GM19455 (cell line): Measurements from ENCODE around the gene CCDC43.
A peak's percentile ranks its signal among the peaks of the same experiment; 100 is the strongest.
"Not testable (repeated sequence)": the region's sequence is repeated elsewhere in the genome, so short reads cannot be mapped to it uniquely, and the experiment has no call there.

ENCODE experiments used
- ATAC-seq: cut with Tn5 transposase; IDR thresholded peaks from one replicate; pipeline ENCODE4 v1.9.1; 2021; ENCODE audit not compliant: unreplicated experiment

CCDC43 gene, protein sequence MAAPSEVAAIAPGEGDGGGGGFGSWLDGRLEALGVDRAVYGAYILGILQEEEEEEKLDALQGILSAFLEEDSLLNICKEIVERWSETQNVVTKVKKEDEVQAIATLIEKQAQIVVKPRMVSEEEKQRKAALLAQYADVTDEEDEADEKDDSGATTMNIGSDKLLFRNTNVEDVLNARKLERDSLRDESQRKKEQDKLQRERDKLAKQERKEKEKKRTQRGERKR

DNA sequence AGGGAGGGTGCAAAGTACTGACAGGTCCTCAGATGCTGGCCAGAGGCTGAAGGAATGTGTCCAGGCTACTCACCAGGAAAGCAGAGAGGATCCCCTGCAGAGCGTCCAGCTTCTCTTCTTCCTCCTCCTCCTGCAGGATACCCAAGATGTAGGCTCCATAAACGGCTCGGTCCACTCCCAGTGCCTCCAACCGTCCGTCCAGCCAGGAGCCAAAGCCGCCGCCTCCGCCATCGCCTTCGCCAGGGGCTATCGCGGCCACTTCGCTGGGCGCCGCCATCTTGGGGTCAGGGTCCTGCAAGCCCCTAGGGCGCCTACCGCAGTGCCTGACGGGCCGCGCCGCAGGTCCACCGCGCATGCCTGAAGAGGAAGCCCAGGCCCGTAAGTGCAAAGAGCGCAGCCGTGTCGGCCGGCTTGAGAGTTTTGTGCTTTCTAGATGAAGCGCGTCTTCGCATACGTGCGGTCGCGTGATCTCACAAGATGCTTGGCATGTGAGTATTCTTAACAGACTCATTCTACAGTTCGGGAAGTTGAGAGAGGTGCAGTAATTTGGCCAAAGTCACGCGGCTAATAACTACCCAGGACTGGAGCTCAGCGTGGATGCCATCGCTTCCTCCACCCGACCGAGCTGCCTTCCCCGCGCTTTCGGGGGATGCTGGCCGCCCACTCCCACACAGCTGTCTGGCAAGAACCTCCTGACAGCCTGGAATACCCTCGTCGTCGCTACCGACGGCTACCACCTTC, at the start of gene CCDC43:
Gene CCDC43, minus strand, starts transcription at position 300 of the 741 bp plus-strand sequence. Its CDS starts 23 bp downstream, at position 277.
- peak; percentile 79 for ATAC-seq

DNA sequence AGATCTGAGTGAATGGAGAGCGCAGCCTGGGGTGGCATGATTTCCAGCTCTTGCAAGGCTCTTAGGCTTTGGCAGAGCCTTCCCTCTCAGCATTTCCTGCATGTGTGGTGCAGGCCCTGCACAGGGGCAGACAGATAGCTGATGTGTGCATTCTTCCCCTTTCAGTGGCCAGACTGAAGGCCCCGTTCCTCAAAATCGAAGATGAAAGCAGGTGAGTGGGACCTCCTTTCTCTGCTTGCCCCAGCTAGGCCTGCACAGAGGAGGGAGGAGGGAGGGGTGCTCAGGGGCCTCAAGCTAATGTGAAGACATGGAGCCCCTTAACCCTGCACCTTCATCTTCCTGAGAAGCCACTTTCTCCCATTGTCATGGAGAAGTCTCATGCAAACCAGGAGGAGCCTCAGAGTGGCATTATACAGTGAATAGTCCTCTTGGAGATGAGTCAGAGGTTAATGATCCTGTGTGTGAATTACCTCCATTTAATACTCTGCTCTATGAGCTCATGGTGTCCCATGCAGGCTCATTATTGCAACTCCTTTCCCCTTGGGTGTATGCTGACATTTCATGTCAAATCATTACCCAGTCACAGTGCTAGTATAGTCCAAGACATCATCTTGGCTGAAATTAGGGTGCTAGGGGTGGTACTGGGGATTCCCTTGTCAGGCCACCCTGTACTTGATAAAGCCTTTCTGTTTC, 48.8 kb upstream of the CCDC43 start:
- no peak for ATAC-seq

DNA sequence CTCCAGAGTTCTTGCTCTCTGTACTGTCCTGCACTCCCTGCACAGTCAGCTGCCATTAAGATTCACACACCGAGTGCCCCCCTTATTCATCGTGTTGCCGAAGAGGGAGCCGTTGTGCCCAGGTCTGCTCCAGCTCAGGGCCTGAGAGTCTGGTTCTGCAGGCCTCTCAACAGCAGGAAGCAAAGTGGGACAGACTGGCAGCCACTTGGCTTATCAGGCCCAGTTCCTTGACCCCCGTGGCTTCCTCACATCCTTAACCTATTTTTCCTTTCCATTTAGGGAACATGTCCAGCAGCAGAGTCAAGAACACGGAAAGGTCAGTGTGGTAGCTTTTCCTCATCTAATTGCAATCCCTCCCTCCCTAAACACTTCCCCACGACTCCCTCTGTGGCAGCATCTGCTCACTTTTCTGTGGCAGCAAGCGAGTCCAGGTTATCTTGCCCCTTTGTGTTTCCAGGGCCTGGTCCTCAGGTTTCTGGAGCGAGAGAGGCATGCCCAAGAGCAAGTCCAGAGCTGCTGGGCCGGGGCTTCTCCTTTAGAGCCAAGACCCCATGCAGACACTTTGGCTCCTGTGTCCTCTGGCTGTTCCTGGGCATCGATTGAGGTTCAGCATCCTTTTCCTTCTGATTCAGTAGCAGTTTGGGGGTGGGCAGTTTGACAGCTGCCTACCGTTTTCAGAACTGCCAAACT, 47.1 kb upstream of the CCDC43 start:
- ATAC-seq, result no peak

DNA sequence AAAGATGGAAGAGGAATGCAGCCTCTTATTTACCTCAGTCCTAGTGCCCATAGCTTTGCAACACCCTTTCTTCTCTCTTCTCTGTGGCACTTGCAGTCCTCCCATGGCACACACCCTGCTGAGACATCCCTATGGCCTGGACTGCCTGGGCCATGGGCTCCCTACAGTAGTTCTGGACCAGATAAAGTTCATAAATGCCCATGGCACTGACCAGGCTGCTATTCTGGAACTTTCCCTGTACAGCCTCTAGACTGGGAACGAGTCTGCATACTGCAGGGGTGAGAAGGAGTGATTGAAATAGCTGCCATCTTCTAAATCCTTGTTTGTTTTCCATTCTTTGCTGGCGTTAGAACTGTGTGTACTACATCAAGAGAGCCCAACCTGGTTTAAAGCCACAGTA, 44.7 kb upstream of the CCDC43 start:
- no peak for ATAC-seq

DNA sequence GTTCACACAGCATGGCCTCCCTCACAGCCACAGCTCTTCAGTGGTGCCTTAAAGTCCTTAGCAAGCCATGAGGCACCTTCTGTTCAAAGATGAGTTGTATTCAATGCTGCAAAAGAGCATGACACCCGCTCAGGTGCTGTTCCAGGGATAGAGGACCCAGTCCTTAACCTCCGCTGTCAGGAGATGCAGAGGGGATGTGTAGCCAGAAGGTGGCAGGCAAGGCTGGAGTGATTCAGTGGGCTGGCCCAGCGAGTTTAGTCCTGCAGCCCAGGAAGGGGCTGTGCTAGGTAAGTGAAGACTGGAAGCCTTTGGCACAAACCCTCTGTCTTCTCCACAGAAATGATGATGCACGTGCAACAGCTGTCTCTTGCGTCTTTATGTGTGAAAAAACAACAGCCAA, 44.2 kb upstream of the CCDC43 start:
- no peak for ATAC-seq

DNA sequence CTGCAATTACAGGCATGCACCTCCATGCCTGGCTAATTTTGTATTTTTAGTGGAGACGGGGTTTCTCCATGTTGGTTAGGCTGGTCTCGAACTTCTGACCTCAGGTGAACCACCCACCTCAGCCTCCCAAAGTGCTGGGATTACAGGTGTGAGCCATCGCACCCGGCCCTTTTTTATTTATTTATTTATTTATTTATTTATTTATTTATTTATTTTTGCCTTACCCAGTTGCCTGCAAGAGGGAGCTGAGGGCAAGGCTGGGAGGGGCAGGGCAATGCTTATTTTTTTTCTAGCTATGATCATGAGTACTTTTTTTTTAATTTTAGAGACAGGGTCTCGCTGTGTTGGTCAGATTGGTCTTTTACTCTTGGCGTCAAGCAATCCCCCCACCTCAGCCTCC, 36.5 kb upstream of the CCDC43 start:
- ATAC-seq, result not testable (repeated sequence)

DNA sequence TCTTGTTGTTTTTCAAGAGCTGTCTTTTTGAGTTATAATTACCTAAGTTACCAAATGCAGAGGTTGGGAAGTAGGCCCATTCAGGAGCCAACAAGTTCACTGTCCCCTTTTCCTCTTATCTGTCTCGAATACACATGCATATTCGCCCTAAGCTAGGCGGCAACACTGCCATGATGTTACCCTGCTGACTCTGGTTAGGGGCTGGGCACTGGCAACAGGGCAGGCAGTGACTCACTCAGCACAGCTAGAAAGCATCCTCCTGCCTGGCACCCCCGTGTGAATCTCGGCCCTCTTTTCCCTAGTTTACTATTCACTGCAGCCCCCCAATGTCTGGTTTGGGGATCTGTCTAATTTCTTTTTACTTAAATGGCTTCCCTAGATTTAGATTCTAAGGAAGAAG, 32.7 kb upstream of the CCDC43 start:
- no peak for ATAC-seq

DNA sequence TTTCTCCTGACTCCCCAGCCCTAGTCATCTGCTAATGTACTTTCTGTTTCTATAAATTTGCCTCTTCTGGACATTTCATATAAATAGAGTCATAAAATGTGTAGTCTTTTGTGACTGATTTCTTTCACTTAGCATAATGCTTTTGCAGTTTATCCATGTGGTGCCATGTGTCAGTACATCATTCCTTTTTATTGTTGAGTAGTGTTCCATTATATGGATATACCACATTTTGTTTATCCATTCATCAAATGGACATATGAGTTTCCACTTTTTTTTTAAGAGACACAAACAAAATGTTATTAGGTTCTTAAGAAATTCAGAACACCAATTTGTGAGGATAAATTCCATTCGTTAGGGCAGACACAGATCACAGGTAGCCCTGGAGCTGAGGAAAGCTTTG, 29.9 kb upstream of the CCDC43 start:
- ATAC-seq, result no peak

DNA sequence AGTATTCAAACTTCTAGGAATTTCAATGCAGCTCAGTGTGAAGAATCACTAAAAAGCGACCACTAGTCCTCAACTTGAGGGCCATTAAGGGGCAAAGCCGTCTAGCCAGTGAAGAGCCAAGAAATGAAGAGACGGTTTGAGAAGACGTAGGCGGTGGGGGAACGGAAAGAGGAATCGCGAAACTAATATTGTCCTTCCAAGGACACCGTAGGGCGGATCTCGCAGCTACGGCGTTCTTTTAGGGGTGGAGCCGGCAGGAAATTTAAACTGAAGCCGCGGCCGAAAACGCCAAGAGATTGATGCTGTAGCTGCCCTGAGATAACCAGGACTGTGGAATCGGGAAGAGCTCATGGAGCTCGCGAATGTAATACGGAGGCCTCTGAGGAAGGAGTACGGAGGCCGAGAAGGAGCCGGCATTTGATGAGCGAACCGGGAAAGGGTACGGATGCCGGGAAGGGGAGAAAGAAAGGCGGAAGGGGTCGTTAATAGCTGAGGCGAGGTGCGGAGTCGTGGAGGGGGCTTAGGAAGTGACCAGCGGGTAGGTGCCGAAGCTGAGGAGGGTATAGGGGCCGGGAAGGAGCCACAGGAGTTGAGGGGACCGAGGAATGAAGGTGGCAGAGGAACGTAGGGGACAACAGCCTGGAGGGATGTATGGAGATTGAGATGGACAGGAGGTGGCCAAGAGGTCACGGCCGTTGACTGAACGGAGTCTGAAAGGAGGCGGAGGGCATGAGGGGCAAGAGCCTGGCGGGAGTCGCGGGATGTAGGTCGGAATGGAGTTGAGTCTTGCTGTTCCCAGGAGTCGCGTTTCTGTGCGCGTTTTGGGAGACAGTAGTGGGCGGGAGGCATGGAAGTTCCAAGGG, 19.1 kb upstream of the CCDC43 start, which contains the start of gene DBF4B:
Gene DBF4B, plus strand, starts transcription at position 265 of the 863 bp plus-strand sequence. Its CDS starts 156 bp downstream, at position 421.
- ATAC-seq, result no peak

DNA sequence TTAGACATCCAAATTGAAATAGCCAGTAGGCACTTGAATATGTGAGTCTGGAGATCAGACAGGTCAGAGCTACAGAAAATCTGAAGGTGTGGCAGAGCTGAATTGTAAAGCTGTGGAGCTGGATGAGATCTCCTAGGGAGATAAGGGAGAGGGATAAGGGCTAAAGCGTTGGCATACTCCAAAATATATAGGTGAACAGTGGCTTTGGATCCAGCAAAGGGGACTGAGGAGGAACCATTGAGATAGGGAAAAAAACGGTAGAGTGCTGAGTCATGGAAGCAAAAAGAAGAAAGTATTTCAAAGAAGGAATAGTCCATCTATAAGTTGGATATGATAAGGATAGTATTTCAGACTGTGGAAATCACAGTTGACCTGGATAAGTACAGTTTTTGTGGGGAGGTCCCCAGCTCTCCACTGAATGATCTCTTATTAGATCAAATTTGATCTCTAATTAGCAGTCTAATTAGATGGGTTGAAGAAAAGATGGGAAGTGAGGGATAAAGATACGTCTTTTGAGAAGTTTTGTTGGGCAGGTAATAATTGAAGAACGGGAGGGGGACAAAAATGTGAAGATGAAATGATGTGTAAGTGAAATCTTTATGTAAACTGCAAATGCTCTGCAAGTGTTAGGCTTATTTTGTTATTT, 18.3 kb upstream of the CCDC43 start:
- ATAC-seq, result no peak

DNA sequence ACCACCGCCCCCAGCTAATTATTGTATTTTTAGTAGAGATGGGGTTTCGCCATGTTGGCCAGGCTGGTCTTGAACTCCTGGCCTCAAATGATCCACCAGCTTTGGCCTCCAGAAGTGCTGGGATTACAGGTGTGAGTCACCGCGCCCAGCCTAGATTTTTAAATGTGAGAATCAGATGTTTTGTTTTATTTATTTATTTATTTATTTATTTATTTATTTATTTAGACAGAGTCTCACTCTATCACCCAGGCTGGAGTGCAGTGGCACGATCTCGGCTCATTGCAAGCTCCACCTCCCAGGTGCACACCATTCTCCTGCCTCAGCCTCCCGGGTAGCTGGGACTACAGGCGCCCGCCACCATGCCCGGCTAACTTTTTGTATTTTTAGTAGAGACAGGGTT, 10.7 kb upstream of the CCDC43 start:
- ATAC-seq, result not testable (repeated sequence)

DNA sequence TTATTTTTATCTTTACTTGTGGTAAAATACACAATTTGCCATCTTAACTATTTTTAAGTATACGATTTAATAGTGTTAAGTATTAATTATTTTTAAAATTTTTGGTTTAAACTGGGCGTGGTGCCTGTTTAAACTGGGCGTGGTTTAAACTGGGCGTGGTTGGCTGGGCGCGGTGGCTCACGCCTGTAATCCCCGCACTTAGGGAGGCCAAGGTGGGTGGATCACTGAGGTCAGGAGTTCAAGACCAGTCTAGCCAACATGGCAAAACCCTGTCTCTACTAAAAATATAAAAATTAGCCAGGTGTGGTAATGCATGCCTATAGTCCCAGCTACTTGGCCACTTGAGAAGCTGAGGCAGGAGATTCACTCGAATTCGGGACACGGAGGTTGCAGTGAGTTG, 4.0 kb upstream of the CCDC43 start:
- ATAC-seq, result no peak

DNA sequence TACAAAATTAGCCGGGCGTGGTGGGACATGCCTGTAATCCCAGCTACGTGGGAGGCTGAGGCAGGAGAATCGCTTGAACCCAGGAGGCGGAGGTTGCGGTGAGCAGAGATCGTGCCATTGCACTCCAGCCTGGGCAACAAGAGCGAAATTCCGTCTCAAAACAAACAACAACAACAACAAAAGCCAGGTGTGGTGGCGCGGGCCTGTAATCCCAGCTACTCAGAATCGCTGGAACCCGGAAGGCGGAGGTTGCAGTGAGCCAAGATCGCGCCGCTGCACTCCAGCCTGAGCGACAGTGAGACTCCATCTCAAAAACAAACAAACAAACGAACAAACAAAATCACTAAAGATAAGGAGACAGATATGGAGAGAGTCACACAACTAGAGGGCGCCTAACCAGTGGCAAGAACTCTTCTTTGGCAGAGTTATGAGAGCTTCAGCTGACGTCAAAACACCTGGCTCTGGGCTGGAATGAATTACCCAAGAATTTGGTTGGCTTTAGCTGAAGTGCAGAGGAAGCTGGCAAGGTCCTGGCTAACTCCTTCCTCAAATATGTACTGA, 1.2 kb upstream of the CCDC43 start:
- ATAC-seq, result not testable (repeated sequence)

DNA sequence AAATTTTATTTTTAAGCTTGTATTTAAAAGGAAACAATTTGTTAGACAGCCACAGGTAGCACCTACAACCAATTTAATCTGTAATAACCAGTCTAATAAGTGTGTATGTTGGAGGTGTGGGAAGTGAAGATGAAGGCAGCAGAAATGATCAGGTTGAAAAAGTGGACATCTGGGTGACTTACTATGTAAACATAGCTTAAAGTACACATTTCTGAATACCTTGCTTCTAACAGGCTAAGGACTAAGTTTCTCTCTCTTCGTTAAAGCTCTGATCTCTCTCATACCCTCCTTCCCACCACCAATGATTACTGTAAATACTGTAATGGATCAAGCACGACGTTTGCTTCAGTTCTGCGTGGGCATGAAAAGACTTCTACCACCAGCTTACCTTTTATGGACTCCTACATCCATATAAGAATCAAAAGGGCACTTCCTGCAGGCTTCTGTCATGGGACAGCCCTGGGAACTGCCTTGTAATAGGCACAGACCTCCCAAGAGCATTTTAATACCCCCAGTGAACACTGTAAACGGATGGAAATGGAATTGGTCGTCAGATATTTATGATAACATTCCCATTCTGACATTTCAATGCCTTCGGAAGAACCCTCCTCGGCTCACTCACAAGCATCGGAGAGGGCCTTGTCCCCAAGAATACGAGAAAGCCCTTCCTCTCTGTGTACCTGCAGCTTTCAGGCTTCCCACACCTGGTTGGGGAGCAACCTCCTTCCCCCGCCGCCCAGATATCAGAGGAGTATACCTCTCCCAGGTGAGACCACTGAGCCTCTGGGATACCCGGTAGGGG, 700 bp downstream of the CCDC43 start:
- ATAC-seq, result peak; percentile 15

DNA sequence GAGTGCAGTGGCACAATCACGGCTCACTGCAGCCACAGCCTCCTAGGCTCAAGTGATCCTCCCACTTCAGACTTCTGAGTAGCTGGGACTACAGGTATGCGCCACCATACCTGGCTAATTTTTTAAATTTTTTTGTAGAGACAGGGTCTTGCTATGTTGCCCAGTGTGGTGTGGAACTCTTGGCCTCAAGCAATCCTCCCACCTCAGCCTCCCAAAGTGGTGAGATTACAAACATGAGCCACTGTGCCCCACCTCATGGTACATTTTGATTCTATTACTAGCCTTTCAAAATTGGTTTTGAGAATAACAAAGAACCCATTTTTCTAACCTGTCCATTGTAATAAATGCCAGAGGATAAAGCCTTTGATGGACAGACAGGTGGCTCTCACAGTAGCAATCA, 1.4 kb downstream of the CCDC43 start:
- no peak for ATAC-seq

DNA sequence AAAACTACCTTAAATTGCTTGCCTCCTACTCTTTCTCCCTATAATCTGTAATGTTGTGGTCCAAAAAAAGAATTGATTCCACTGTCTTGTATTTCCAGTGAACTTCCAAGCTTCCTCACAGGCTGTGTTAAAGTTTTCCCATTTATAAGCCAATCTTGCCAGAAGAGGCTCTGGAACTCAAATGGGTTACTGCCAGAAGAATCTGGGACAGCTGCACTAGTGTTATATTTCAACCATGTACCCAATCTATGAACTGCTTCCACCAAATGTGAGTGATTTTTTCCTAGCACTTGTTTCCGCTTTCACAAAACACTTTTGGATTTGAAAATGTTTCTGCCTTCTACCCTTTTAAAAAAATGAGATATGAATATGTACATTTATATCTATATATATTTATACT, 1.8 kb downstream of the CCDC43 start:
- no peak for ATAC-seq

DNA sequence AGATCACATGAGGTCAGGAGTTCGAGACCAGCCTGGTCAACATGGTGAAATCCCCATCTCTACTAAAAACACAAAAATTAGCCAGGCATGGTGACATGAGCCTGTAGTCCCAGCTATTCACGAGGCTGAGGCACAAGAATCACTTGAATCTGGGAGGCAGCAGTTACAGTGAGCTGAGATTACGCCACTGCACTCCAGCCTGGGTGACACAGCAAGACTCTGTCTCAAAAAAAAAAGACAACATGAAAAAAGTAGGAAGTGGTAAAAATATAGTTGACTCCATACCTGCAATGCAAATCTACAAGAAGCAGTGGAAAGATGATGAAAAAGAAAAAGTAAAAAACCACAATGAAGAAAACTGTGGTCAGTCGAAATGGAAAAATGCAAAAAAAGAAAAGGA, 6.3 kb downstream of the CCDC43 start:
- not testable (repeated sequence) for ATAC-seq

DNA sequence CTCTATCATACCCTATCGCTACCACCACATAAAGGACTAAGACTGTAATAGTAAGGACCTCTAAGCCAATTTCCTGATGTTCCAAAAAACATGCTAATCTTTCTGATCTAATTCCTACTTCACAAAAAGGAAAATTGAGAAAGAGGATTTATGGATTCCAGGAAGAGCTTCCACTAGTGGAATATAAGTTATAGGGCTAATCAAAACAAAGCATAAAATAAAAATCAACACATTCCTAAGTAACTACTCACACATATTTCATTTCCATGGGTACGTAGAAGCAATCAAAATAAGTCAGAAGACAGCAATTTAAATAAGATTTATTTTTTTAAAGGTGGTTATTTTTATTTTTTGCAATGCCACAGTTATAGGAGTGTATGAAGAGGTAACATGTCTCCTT, 12.4 kb downstream of the CCDC43 start:
- no peak for ATAC-seq

DNA sequence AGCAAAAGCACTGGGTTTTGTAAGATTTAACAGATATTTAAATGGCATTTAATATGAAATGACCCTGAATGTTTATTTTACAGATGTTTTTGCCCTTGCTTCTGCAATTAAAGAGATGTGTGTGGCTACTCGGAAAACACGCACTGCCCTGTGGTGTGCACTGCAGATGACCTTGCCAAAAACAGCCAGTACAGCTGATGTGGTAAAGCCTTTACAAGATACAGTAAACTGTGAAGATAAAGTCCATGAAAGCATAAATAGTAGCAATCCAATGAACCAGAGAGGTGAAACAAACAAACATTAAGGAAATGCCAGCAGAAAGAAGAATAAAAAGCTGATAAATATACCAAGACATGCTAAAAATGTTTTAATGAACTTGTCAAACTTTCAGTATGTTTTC, 15.7 kb downstream of the CCDC43 start:
- no peak for ATAC-seq
